GM21786 (cell line): ENCODE measurements around the gene SH3PXD2A.
"Not testable (repeated sequence)": the region's sequence is repeated elsewhere in the genome, so short reads cannot be mapped to it uniquely, and the experiment has no call there.

Experiments used
- ATAC-seq: cut with Tn5 transposase; IDR thresholded peaks from one replicate; pipeline ENCODE4 v1.9.1; 2021; ENCODE audit not compliant: unreplicated experiment

The SH3PXD2A gene

DNA sequence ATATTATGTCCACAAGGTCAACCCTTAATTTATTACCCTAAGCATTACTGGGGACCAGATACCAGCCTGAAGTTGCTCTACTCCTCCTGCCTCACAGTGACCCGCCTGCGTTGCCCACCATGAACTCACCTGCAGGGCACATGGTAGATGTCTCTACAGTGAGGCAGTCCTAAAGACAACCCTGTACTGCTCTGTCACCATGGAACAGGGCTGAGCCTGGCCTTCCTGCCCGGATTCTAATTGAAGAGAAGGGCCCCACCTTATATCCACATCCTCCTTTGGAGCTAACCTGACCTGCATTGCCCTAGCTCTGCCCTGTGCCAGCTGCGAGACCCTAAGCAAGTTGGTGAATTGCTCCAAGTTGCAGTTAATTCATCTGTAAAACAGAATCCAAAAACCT lies 4.1 kb downstream of the SH3PXD2A start:
- no peak for ATAC-seq

DNA sequence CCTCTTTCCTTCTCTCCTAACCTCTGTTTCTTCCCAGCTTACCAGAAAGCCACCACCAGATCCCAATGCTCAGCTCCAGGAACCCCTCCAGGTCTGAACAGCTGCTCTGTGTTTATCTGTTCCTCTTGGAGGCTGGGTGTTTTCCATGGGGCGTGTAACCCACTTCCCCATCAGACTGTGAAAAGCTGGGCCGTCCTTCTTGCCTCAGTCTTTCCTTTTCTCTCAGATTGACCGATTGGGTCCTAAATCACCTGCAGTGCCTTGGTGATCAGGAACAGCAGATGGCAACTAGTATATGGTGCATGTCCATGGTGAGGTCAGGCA lies 4.8 kb downstream of the SH3PXD2A start:
- no peak for ATAC-seq

DNA sequence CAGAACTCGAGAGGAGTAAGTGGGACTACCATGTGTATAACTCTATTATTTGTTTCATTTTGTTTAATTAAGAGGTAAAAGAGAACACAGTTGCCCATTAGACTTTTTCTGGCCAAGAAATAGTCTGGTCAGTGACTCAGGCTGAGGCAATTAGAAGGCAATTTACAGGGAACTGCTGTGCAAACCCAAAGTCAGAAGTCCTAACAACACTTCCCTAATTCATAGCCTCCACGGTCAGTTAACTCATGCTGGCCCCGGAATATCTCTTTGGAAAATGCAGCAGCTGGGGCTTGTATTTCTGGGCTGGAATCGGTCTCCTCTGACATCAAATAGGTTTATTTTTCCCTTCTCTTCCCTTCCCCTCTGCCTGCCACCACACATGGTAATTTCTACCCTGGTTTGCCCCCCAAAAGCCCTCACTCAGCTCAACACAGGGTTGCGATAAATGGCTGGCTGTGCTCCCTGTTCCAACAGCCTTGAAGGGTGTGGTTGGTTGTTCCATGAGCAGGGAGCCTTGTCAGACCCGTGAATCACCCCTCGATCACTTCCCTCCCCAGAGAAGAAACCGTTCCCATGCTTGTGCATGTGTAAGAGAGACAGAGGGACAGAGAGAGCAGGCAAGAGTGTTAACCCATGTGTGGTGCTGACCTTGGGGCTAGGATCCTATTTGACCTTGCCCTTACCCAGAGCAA lies 5.3 kb downstream of the SH3PXD2A start:
- ATAC-seq, result no peak

DNA sequence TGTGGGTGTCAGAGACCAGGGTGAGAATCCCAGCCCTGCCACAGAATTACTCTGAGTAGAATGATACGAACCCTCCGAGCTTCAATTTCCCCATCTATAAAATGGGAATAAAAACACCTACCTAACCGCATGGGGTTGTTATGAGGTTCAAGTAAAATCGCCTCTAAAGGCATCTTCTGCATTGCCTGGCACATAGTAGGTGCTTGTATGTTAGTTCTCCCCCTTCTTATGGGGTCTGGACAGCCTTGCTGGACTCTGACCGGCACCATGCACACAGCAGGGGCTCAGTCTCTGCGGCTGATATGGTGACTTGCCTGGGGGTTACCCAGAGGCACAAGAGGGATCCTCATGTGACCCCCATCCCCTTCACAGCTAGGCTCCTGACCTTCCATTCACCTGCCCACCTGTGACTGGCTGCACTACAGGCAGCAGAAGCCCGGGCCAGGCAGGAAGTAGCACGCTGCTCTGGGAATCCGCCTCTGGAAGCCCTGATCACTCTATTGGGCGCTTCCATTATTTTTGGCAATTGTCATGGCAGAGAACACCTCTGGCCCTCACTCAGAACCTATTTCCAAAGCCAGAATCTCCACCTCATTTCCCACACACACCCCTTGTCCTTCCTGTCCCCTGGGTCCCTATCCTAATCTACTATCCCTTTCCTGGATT lies 6.0 kb downstream of the SH3PXD2A start:
- ATAC-seq, result no peak

DNA sequence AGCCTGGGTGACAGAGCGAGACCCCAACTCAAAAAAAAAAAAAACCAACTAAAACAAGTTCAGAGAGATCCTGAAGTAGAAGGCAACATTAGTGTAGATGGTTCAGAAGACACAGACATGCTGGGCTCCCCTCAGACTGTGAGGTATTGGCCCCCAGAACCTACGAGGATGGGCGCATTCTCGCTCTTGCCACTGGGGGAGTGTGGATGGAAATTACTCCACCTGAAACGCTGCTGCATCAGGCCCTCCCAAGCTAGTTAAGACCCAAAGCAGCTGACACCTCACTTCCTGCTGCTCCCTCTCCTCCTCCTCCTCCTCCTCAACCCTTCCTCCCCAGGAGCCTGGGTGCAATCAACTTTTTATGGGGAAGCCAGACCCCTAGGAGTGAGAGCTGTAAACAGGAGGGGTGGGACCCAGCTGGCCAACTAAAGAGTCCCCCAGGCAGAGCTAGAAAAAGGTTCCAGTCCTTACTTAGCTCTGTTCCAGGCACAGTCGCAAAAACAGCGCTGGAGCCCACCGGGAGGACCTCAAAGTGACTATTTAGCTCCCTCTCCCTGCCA lies 7.4 kb downstream of the SH3PXD2A start:
- no peak for ATAC-seq

DNA sequence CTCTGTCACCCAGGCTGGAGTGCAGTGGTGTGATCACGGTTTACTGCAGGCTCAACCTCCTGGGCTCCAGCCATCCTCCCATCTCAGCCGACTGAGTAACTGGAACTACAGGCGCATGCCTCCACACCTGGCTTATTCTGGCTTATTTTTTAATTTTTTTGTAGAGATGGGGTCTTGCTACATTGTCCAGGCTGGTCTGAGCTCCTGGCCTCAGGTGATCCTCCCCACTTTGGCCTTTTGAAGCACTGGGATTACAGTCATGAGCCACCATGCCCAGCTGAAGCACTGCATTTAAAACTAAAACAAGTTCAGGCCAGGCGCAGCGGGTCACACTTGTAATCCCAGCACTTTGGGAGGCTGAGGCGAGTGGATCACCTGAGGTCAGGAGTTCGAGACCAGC lies 8.0 kb downstream of the SH3PXD2A start:
- no peak for ATAC-seq

DNA sequence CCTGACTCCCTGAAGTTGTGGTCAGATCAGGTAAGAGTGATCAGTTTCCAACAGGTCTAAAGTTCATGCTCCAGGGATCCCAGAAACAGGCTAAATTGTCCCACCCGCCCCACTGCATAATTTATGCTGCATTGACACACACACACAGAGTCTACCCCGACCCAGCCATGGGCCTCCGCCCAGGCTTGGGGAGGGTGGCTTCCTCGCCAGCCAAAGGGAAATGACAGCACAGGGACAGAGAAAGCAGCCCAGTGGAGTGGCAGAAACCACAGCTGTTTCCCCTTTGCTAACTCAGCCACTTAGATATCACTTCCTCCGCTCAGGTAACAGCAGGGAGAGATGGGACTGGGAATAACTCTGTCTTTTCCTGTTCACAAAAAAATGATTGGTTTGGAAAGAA lies 9.4 kb downstream of the SH3PXD2A start:
- no peak for ATAC-seq

DNA sequence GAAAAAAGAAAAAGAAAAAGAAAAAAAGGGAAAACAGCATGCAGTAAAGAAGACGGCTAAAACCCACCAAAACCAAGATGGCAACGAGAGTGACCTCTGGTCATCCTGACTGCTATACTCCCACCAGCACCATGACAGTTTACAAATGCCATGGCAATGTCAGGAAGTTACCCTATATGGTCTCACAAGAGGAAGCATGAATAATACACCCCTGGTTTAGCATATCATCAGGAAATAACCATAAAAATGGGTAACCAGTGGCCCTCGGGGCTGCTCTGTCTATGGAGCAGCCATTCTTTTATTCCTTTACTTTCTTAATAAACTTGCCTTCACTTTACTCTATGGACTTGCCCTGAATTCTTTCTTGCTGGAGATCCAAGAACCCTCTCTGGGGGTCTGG lies 10.0 kb downstream of the SH3PXD2A start:
- ATAC-seq, result not testable (repeated sequence)

DNA sequence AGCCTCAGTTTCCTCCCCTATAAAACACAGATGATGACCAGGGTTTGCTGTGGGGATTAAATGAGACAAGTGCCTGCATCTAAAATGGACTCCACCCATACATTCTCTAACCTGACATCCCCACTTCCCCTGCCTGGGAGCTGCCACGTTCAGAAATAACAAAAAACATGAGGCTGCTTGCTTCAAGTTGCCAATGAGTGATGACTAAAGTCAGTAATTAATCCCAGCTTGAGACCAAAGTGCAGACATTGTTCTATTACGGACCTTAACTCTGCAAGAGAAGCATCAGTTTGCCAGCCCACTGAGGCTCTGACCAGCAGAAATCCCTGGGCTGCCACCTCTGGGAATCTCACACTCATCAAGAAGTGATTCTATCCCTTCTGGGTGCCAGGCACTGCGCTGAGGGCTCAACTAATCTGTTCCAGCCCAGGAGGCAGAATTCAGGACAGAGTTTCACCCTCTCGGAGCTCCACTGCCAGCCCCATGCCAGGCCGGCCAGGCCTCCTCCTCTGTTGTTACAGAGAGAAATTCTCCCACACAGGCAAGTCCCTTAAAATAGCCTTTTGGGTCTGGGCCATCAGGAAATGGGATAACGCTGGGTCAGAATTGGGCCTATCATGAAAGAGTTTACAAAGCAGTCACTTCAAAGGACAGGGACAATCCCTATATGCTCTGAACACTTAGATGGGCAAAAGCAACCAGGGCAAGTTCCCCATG lies 11.4 kb downstream of the SH3PXD2A start:
- ATAC-seq, result no peak

DNA sequence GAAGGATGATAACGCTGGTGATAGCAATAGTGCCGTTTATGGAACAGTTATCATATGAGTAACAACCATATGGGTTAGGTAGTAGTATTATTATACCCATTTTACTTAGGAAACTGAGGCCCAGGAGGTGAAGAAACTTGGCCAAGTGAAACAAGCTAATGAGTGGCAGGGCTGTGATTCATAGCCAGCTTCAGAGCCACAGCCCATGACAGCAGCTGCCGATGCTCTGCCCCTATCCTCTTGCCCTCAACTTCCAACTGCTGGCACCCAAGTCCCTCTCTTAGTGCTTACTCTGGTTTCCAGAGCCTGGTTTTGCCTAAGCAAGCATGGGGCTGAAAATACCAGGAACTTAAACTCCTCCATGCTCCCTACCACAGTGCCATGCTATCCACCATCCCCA lies 12.3 kb downstream of the SH3PXD2A start:
- ATAC-seq, result no peak

DNA sequence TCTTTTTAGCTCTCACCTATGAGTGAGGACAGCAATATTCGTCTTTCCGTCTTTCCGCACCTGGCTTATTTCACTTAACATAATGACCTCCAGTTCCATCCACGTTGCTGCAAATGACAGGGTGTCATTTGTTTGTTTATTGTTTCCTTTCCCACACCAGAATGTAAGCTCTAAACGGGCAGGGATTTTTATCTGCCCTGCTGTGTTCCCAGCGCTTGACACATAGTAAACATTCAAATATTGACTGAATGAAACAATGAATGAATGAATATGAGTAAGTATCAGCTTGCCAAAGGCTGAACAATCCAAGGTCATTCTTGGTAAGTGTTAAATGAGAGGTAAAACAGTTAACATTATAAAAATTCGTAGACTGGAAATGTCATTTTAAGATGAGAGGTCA lies 12.8 kb downstream of the SH3PXD2A start:
- ATAC-seq, result no peak

DNA sequence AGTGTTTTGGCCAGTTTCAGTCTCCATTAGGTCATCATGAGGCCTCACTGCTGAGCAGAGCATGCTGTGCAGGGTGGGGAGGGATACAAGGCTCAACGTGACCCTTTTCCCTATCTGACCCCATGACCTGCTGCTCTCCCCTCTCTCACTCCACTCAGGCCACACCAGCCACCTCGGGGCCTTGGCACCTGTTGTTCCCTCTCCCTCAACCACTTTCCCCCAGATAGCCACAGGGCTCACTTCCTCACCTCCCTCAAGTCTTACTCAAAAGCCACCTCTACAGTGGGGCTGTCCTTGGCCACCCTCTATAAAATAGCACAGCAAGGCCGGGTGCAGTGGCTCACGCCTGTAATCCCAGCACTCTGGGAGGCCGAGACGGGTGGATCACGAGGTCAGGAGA lies 13.9 kb downstream of the SH3PXD2A start:
- ATAC-seq, result no peak

DNA sequence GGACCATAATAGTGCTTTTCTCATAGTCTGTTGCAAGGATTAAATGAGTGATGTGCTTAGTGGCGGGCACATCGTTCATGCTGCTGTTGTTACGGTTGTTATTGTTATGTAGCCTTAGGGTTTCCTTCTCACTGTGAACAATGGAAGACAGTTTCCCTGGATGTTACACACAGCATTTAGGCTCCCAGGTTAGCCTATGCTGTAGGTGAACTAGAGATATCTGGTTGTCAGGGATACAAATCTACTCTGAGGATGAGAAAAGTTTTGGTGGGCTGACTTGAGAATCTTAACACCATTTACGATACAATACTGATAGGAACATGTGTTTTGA lies 14.7 kb downstream of the SH3PXD2A start:
- ATAC-seq, result no peak

DNA sequence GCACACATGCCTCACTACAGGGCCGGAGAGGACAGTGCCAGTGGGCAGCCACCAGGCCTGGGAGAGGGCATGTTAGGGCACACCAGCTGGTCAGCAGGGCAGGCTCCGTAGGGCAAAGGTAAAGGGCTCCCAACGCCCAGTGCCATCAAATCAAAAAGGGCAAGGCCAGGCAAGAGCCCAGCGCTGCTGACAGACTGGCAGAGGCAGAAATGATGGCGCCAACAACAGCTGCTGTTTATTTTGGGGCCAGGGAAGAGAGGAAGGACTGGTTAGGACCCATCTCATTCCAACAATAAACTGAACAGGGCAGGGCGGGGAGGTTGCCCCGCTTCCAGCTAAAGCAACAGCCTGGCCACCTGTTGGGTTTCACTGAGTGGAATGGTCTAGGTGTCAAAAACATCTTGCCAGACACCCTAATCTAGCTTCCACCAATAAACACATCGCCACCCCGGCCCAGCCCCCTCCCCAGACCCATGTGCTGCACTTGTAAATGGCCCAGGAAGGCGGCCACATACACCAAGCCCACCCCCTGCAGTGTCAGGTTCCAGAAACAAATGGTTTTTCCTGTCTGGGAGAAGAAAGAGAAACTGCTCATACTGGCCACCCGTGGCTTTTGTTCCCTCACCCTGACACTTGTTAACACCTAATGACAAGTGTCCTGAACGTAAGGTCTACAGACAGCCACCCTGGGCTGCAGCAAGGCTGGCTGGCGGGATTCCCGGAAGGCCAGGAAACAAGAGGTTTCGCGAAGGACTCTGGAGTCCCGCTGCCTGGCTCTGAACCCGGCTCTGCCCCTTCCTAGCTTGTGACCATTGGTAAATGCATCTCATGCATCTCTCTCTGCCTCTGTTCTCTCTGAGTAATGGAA lies 15.3 kb downstream of the SH3PXD2A start:
- no peak for ATAC-seq

DNA sequence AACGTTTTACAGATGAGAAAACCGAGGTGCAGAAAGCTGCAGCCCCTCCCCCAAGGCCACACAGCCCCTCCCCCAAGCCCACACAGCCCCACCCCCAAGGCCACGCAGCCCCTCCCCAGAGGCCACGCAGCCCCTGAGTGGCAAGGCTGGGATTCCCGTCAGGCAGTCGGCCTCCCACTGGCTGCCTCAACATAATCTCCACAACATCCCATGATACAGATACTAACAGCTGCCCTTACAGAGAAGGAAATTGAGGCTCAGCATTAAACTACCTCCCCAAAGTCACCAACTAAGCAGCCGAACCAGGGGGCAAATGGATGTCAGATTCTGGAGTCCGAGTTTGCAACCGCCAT lies 15.9 kb downstream of the SH3PXD2A start:
- ATAC-seq, result no peak

DNA sequence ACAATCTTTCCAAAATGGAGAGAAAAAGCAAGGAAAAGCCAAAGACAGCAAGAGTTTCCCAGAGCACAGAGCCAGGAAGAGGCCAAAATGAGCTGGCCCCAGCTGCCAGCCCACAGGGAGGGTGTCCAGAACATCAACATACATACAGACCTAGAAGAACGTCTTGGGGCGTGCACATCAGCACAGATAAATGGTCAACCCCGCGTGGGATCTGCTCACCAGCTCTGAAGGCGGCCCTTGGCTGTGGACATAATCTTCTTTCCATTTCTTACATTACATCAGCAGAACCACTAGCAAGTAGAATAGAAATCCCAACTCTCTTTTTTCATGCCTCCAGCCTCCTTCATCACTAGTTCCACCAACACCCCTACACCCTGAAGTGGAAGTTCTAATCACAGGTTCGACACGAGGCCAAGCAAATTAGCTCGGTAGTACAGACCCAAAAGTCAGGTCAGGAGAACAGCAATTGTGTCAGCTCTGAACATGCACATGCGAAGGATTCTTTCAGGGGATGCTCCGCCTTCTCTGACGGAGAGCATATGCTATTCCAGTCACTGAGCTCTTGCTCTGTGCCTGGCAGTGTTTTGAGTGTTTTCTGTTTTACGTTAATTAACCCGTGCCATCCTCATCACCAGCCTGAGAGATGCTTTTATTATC lies 16.4 kb downstream of the SH3PXD2A start:
- no peak for ATAC-seq

DNA sequence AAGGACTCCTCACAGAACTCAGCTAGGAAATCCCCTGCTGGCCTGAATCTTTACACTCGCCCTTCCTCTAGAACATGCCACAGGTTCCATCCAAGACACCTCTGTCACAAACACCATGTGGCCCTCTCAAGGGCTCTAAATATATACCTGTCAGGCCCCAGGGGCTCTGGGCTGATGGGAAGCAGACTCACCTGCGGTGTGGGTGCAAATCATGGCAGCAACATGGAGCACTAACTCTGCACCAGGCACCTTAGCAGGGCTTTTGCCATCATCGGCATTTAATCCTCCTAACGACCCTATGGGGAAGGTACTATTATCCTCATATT lies 17.3 kb downstream of the SH3PXD2A start:
- no peak for ATAC-seq

DNA sequence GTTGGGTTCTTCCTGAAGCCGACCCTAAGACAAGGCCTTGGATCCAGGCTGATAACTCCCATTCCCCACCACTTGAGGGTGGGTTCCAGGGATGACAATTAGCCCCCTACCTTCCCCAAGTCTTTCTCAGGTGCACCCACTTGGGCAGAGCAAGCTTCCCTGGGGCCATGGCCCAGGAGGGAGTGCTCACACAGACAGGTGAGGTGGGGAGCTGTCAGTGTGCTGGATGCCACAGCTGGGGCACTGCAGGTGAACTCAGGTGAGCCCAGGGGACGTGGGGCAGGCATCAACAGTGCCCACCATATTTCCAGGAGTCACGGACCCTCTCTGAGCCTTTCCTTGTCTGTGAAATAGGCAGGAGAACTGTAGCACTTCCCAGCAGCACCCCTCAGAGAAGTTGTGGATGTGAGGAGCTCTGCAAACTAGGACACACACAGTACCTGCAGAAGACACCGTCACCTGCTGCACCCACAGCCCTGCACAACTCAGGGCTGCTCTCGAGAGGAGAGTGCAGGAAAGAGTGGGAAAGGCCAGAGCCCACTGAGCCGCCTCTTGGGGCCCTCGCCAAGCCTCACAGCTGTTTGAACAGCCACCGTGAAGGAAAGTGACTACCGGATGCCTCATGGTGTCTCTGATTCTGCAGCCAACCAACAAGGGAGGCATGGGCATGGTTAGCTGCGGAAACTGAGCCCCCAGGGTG lies 17.9 kb downstream of the SH3PXD2A start:
- no peak for ATAC-seq

DNA sequence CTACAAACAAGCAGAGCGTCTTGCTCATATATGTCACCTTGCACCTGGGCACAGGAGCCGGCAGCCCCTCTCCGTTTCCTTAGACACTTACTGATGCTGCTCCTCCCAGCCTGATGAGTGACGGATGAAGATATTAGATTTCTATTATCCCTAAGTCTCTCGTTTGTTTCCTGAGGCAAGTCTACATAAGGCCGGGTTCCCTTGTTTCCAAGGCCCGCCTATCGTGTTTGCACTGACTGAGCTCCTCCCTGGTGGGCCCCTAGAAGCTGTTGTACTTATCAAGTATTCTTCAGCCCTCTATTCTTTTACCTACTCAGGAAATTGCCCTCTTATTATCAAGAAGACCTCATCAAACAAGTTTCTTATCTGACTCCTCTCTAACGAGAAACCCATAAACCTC lies 18.5 kb downstream of the SH3PXD2A start:
- ATAC-seq, result no peak

DNA sequence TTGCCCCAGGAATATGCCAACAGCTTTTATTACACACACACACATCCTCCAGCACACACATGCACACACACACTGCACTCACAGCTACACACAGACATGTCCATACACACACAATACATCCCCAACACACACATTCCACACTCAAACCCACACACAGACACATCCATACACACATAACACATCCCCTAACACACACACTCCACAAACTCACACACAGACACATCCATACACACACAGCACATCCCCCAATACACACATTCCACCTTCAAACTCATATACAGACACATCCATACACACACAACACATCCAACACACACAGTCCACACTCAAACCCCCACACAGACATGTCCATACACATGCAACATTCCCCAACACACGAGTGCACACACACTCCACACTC lies 19.1 kb downstream of the SH3PXD2A start:
- ATAC-seq, result no peak
